GM23338 (cell line): ENCODE data around the gene DYRK3. TPM values are rescaled to one million over a fixed set of nuclear protein-coding genes. Genes with fewer than 3 reads are reported as not detected.

ENCODE experiments used
- ATAC-seq: fragments of 200-7000 bp; cut with Tn5 transposase; 3 replicates; pipeline ENCODE4 v1.9.1; 2020
- DNase-seq: peaks from one replicate; pipeline ENCODE4 v3.0.0-alpha.2; 2015; ENCODE audit warnings: low spot score
- H2AFZ ChIP-seq: fragments of 200-600 bp; sonication (generic); 2 replicates; pipeline ENCODE4 v1.8.0; 2016; ENCODE audit warnings: antibody characterized with exemption, mild to moderate bottlenecking, moderate library complexity
- H3F3A ChIP-seq: fragments of 200-600 bp; sonication (generic); replicated peaks from 2 replicates; pipeline ENCODE4 v1.8.0; 2017; ENCODE audit warnings: antibody characterized with exemption, mixed run types, low read depth
- H3K27ac ChIP-seq: fragments of 200-600 bp; sonication (generic); 2 replicates; pipeline ENCODE4 v1.6.1; 2016; ENCODE audit warnings: low read depth
- H3K27me3 ChIP-seq: fragments of 200-600 bp; sonication (generic); 2 replicates; pipeline ENCODE4 v1.8.0; 2016; ENCODE audit warnings: mild to moderate bottlenecking, mixed run types, moderate library complexity; ENCODE audit not compliant: insufficient read depth
- H3K36me3 ChIP-seq: fragments of 200-600 bp; sonication (generic); 2 replicates; pipeline ENCODE4 v1.8.0; 2016; ENCODE audit warnings: mild to moderate bottlenecking; ENCODE audit not compliant: insufficient read depth
- H3K4me1 ChIP-seq: fragments of 200-600 bp; sonication (generic); 2 replicates; pipeline ENCODE4 v1.8.0; 2016; ENCODE audit warnings: mild to moderate bottlenecking, moderate library complexity; ENCODE audit not compliant: insufficient read depth
- H3K4me2 ChIP-seq: fragments of 200-600 bp; sonication (generic); 2 replicates; pipeline ENCODE4 v1.7.1; 2017; ENCODE audit warnings: mixed run types
- H3K4me3 ChIP-seq: fragments of 200-600 bp; sonication (generic); 2 replicates; pipeline ENCODE4 v1.6.1; 2016; ENCODE audit warnings: mixed run types
- H3K79me2 ChIP-seq: fragments of 200-600 bp; sonication (generic); replicated peaks from 2 replicates; pipeline ENCODE4 v1.8.0; 2017; ENCODE audit warnings: mild to moderate bottlenecking; ENCODE audit not compliant: insufficient read depth
- H3K9me2 ChIP-seq: fragments of 200-600 bp; sonication (generic); 2 replicates; pipeline ENCODE4 v1.8.0; 2017; ENCODE audit not compliant: insufficient read depth
- H4K20me1 ChIP-seq: fragments of 200-600 bp; sonication (generic); replicated peaks from 2 replicates; pipeline ENCODE4 v1.8.0; 2017; ENCODE audit warnings: mild to moderate bottlenecking; ENCODE audit not compliant: insufficient read depth
- H3K27ac Mint-ChIP-seq: 2 replicates; pipeline ENCODE4 v1.8.0; 2020; ENCODE audit warnings: inconsistent platforms, mild to moderate bottlenecking, moderate library complexity, mixed read lengths
- H3K27me3 Mint-ChIP-seq: 3 replicates; pipeline ENCODE4 v1.8.0; 2022; ENCODE audit warnings: low read depth, mild to moderate bottlenecking, moderate library complexity, mixed read lengths, inconsistent platforms; ENCODE audit not compliant: insufficient read depth, poor library complexity
- H3K36me3 Mint-ChIP-seq: 3 replicates; pipeline ENCODE4 v1.8.0; 2021; ENCODE audit warnings: low read depth, mild to moderate bottlenecking, inconsistent platforms, moderate library complexity, mixed read lengths
- H3K4me1 Mint-ChIP-seq: 3 replicates; pipeline ENCODE4 v1.8.0; 2020; ENCODE audit warnings: mild to moderate bottlenecking, inconsistent platforms, mixed read lengths
- H3K4me3 Mint-ChIP-seq: 3 replicates; pipeline ENCODE4 v1.8.0; 2021; ENCODE audit warnings: moderate library complexity, mild to moderate bottlenecking, inconsistent platforms, mixed read lengths
- H3K9me3 Mint-ChIP-seq: 3 replicates; pipeline ENCODE4 v1.8.0; 2020; ENCODE audit warnings: moderate library complexity, mild to moderate bottlenecking, inconsistent platforms, mixed read lengths
- CREB1 ChIP-seq: fragments of 250-450 bp; sonication (Bioruptor Pico); IDR thresholded peaks from 2 replicates; pipeline ENCODE4 v1.5.0; 2020; ENCODE audit warnings: low read depth, mild to moderate bottlenecking, moderate library complexity
- EZH2phosphoT487 ChIP-seq: fragments of 200-600 bp; sonication (generic); IDR thresholded peaks from one replicate; pipeline ENCODE4 v1.8.1; 2018; ENCODE audit warnings: antibody characterized with exemption; ENCODE audit not compliant: unreplicated experiment
- NANOG ChIP-seq: IDR thresholded peaks from 2 replicates; pipeline ENCODE4 v1.6.1; 2016; ENCODE audit warnings: antibody characterized with exemption, borderline replicate concordance
- POLR2AphosphoS5 ChIP-seq: IDR thresholded peaks from 2 replicates; pipeline ENCODE4 v1.6.1; 2016; ENCODE audit warnings: antibody characterized with exemption, low read depth
- ZNF331 ChIP-seq: fragments of 250-450 bp; sonication (Bioruptor Pico); IDR thresholded peaks from 2 replicates; pipeline ENCODE4 v1.5.0; 2020; ENCODE audit warnings: low read depth, mild to moderate bottlenecking, moderate library complexity
- polyA plus RNA-seq: library from polyadenylated mRNA; unstranded; fragments of >200 nt; fragmentation: Nextera tagmentation; extraction: Ambion mirVana; gene quantifications from 2 replicates; pipeline ENCODE4 v1.2.1, GENCODE V29; 2016
- total RNA-seq: library from RNA; depleted of rRNA; stranded (reverse); fragments of >200 nt; shearing (Covaris generic); gene quantifications from 2 replicates; pipeline ENCODE4 v1.2.3, GENCODE V29; 2014
- TF ChIP-seq, protein P1 (sequence below): fragments of 250-450 bp; sonication (Bioruptor Pico); IDR thresholded peaks from 2 replicates; pipeline ENCODE4 v1.5.0; 2020; ENCODE audit warnings: mild to moderate bottlenecking, moderate library complexity
- TF ChIP-seq, protein P2 (sequence below), 2 experiments: fragments of 200-600 bp in 1 of 2; sonication (generic) in 1 of 2; conservative IDR thresholded peaks; 2 replicates each; pipeline versions ENCODE4 v1.5.1 to v1.6.1; 2016 to 2017; ENCODE audit warnings: antibody characterized with exemption in 2 of 2, low read depth in 2 of 2, mild to moderate bottlenecking in 2 of 2, moderate library complexity in 1 of 2

Gene DYRK3
- total and polyA plus RNA-seq, 2 experiments from 2014 or later = 2.9 to 9.5 TPM

DNA sequence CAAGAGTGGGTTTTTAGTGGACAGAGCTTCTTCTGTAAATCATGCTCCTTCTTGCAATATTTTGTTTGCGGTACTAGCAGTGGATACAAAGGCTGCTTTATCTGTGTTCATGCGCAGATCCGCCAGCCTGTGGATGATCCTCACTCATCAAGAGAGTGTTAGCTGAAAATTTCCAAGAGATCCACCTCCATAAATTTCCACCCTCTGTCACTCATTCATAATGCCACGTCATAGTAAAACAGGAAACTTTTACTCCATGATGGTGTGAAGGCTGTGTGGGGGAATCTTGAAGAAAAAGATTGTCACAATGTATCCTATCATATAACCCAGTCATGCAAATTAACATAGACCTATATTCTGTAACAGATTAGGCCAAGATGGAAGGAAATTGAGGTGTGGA is 44.9 kb downstream of the DYRK3 start:
- H3K27ac Mint-ChIP-seq = no peak overlapping the region
- peaks cover 5% of the 10 kb centered on the region; the same call in 1 of the 2 replicates for H3K4me1 ChIP-seq
- H3K27ac ChIP-seq = no peak overlapping the region
- H2AFZ ChIP-seq = no peak overlapping the region
- H3K4me1 Mint-ChIP-seq = peaks cover 12% of the 10 kb centered on the region
- H3K9me3 Mint-ChIP-seq = no peaks in the 10 kb centered on the region
- ATAC-seq (no peak), DNase-seq (no peak)
- H4K20me1 ChIP-seq = no peaks in the 10 kb centered on the region
- TF ChIP-seq ZNF331 (CRISPR knock-in tag) (no peak), NANOG (no peak), EZH2phosphoT487 (no peak), POLR2AphosphoS5 (no peak), CREB1 (CRISPR knock-in tag) (no peak)
- TF ChIP-seq, protein P1, sequence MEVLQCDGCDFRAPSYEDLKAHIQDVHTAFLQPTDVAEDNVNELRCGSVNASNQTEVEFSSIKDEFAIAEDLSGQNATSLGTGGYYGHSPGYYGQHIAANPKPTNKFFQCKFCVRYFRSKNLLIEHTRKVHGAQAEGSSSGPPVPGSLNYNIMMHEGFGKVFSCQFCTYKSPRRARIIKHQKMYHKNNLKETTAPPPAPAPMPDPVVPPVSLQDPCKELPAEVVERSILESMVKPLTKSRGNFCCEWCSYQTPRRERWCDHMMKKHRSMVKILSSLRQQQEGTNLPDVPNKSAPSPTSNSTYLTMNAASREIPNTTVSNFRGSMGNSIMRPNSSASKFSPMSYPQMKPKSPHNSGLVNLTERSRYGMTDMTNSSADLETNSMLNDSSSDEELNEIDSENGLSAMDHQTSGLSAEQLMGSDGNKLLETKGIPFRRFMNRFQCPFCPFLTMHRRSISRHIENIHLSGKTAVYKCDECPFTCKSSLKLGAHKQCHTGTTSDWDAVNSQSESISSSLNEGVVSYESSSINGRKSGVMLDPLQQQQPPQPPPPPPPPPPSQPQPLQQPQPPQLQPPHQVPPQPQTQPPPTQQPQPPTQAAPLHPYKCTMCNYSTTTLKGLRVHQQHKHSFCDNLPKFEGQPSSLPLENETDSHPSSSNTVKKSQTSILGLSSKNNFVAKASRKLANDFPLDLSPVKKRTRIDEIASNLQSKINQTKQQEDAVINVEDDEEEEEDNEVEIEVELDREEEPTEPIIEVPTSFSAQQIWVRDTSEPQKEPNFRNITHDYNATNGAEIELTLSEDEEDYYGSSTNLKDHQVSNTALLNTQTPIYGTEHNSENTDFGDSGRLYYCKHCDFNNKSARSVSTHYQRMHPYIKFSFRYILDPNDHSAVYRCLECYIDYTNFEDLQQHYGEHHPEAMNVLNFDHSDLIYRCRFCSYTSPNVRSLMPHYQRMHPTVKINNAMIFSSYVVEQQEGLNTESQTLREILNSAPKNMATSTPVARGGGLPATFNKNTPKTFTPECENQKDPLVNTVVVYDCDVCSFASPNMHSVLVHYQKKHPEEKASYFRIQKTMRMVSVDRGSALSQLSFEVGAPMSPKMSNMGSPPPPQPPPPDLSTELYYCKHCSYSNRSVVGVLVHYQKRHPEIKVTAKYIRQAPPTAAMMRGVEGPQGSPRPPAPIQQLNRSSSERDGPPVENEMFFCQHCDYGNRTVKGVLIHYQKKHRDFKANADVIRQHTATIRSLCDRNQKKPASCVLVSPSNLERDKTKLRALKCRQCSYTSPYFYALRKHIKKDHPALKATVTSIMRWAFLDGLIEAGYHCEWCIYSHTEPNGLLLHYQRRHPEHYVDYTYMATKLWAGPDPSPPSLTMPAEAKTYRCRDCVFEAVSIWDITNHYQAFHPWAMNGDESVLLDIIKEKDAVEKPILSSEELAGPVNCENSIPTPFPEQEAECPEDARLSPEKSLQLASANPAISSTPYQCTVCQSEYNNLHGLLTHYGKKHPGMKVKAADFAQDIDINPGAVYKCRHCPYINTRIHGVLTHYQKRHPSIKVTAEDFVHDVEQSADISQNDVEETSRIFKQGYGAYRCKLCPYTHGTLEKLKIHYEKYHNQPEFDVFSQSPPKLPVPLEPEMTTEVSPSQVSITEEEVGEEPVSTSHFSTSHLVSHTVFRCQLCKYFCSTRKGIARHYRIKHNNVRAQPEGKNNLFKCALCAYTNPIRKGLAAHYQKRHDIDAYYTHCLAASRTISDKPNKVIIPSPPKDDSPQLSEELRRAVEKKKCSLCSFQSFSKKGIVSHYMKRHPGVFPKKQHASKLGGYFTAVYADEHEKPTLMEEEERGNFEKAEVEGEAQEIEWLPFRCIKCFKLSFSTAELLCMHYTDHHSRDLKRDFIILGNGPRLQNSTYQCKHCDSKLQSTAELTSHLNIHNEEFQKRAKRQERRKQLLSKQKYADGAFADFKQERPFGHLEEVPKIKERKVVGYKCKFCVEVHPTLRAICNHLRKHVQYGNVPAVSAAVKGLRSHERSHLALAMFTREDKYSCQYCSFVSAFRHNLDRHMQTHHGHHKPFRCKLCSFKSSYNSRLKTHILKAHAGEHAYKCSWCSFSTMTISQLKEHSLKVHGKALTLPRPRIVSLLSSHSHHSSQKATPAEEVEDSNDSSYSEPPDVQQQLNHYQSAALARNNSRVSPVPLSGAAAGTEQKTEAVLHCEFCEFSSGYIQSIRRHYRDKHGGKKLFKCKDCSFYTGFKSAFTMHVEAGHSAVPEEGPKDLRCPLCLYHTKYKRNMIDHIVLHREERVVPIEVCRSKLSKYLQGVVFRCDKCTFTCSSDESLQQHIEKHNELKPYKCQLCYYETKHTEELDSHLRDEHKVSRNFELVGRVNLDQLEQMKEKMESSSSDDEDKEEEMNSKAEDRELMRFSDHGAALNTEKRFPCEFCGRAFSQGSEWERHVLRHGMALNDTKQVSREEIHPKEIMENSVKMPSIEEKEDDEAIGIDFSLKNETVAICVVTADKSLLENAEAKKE (CRISPR knock-in tag) = no peak
- TF ChIP-seq, protein P2, sequence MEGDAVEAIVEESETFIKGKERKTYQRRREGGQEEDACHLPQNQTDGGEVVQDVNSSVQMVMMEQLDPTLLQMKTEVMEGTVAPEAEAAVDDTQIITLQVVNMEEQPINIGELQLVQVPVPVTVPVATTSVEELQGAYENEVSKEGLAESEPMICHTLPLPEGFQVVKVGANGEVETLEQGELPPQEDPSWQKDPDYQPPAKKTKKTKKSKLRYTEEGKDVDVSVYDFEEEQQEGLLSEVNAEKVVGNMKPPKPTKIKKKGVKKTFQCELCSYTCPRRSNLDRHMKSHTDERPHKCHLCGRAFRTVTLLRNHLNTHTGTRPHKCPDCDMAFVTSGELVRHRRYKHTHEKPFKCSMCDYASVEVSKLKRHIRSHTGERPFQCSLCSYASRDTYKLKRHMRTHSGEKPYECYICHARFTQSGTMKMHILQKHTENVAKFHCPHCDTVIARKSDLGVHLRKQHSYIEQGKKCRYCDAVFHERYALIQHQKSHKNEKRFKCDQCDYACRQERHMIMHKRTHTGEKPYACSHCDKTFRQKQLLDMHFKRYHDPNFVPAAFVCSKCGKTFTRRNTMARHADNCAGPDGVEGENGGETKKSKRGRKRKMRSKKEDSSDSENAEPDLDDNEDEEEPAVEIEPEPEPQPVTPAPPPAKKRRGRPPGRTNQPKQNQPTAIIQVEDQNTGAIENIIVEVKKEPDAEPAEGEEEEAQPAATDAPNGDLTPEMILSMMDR (conservative IDR thresholded peaks at IDR 0.05; ENCODE audit: low read depth in 2 of 2) = no peak
- H3F3A ChIP-seq = no peaks in the 10 kb centered on the region
- peaks cover 20% of the 10 kb centered on the region for H3K27me3 Mint-ChIP-seq
- H3K36me3 Mint-ChIP-seq = no peaks in the 10 kb centered on the region; the same call in 2 of the 3 replicates
- no peaks in the 10 kb centered on the region for H3K36me3 ChIP-seq
- no peak overlapping the region for H3K4me3 ChIP-seq
- no peaks in the 10 kb centered on the region for H3K79me2 ChIP-seq
- H3K4me2 ChIP-seq = no peak overlapping the region
- H3K9me2 ChIP-seq = no peaks in the 10 kb centered on the region
- H3K4me3 Mint-ChIP-seq = no peak overlapping the region
- H3K27me3 ChIP-seq = peaks cover 21% of the 10 kb centered on the region
